CD4-positive, alpha-beta T cell (primary cell): ENCODE measurements around the gene SND1. TPM values are rescaled to one million over a fixed set of nuclear protein-coding genes. Genes with fewer than 3 reads are reported as not detected.
A peak's percentile ranks its signal among the peaks of the same experiment; 100 is the strongest.

Experiments
- ATAC-seq: fragments of 200-7000 bp; cut with Tn5 transposase; one replicate; pipeline ENCODE4 v1.10.0; 2022; ENCODE audit warnings: mild to moderate bottlenecking; ENCODE audit not compliant: poor library complexity
- CTCF ChIA-PET: fragments of 350-600 bp; sonication (Branson Sonifier 250); formaldehyde crosslinking; loops from one replicate; lab custom pipeline; 2021; ENCODE audit warnings: antibody characterized with exemption, inconsistent platforms; lab: Charles Lee
- POLR2A ChIA-PET: fragments of 350-600 bp; sonication (Branson Sonifier 250); formaldehyde crosslinking; loops from one replicate; lab custom pipeline; 2021; ENCODE audit warnings: antibody characterized with exemption, inconsistent platforms; lab: Charles Lee
- DNase-seq, 14 experiments: peaks; one replicate each; pipeline ENCODE4 v3.0.0-alpha.2; 2013 to 2020; ENCODE audit warnings: mixed read lengths in 2 of 14
- H3K27ac ChIP-seq, 2 donors: one replicate each; pipeline versions ENCODE4 v1.5.1 to v1.7.0; 2013; ENCODE audit warnings: low read length in 2 of 2, low read depth in 1 of 2, mild to moderate bottlenecking in 1 of 2
- H3K27me3 ChIP-seq, 2 experiments: 1 replicate in 1 of 2; 2 replicates in 1 of 2; pipeline versions ENCODE4 v1.6.1 to v1.7.0; 2013; ENCODE audit warnings: low read length in 2 of 2, control low read depth in 1 of 2, mild to moderate bottlenecking in 1 of 2, moderate library complexity in 1 of 2; ENCODE audit not compliant: insufficient read depth in 2 of 2, control insufficient read depth in 1 of 2
- H3K36me3 ChIP-seq: one replicate; pipeline ENCODE4 v1.6.1; 2013; ENCODE audit warnings: low read length, control low read depth; ENCODE audit not compliant: insufficient read depth
- H3K4me1 ChIP-seq: one replicate; pipeline ENCODE4 v1.6.1; 2013; ENCODE audit warnings: low read length, control low read depth; ENCODE audit not compliant: insufficient read depth
- H3K4me3 ChIP-seq: one replicate; pipeline ENCODE4 v1.5.1; 2013; ENCODE audit warnings: mild to moderate bottlenecking, low read length, moderate library complexity
- H3K9me3 ChIP-seq, 2 experiments: 1 replicate in 1 of 2; 2 replicates in 1 of 2; pipeline versions ENCODE4 v1.6.1 to v1.7.0; 2013; ENCODE audit warnings: low read length in 2 of 2, mild to moderate bottlenecking in 2 of 2, control low read depth in 1 of 2, moderate library complexity in 1 of 2; ENCODE audit not compliant: control insufficient read depth in 1 of 2, insufficient read depth in 1 of 2
- H3K27ac Mint-ChIP-seq: one replicate; pipeline ENCODE4 v1.8.0; 2020; ENCODE audit warnings: mixed read lengths
- H3K27me3 Mint-ChIP-seq: one replicate; pipeline ENCODE4 v1.8.0; 2021; ENCODE audit warnings: mixed read lengths
- H3K36me3 Mint-ChIP-seq: one replicate; pipeline ENCODE4 v1.8.0; 2021; ENCODE audit warnings: low read depth, mixed read lengths
- H3K4me1 Mint-ChIP-seq: one replicate; pipeline ENCODE4 v1.8.0; 2021; ENCODE audit warnings: low read depth, mixed read lengths
- H3K4me3 Mint-ChIP-seq: one replicate; pipeline ENCODE4 v1.8.0; 2020; ENCODE audit warnings: mild to moderate bottlenecking, mixed read lengths
- H3K9me3 Mint-ChIP-seq: one replicate; pipeline ENCODE4 v1.8.0; 2020; ENCODE audit warnings: mixed read lengths
- intact Hi-C, 2 experiments: fragments of 100-400 bp; cut with DNase I in 1 of 2; cut with micrococcal nuclease in 1 of 2; formaldehyde crosslinking; loops; one replicate each; pipeline versions ENCODE4 v1.15.1 to v1.9.0; 2023 to 2025; cut with DNase I, micrococcal nuclease
- total RNA-seq, 174 experiments: library from RNA in 2 of 174; stranded (reverse) in 2 of 174; gene quantifications; one replicate each; pipeline ENCODE4 v1.2.3 and lab custom pipeline; 2021 to 2026
- TF ChIP-seq, protein P1 (sequence below): fragments of 200-600 bp; IDR thresholded peaks from one replicate; pipeline ENCODE4 v1.8.0; 2022; ENCODE audit warnings: antibody characterized with exemption, mild to moderate bottlenecking

Gene SND1
- total RNA-seq, 2 experiments from 2014 or later = 104 to 113 TPM

DNA sequence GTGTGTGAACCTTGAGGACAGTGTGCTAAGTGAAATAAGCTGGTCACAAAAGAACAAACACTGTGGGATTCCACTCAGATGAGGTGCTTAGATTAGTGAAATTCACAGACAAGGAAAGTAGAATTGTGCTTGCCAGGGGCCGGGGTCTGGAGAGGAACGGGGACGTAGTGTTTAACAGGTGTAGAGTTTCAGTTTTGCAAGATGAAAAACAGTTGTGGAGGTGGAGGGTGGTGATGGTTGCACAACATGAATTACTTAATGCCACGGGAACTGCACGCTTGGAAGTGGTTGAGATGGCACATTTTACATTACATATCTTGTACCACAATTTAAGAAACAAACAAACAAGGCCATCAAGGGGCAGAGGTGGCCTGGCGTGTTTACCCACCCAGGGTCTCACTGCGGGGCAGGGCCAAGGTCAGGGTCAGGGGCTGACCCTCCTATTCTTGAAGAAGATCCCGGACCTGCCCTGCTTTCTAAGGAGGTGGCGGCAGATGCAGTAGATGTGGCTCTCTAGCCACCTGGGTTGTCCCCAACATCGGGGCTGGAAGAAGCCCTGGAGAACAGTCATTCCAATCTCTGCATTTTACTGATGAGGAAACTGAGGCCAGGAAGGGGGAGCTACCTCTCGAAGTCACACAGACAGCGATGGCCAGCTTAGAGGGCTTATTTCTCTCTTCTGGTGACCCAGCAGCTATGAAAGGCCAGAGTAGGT, 470.7 kb downstream of the SND1 start:
- Mint-ChIP-seq H3K27me3 (no peaks in the 10 kb centered on the region), H3K4me3 (no peak overlapping the region), H3K9me3 (no peaks in the 10 kb centered on the region), H3K36me3 (no peaks in the 10 kb centered on the region), H3K27ac (no peak overlapping the region), H3K4me1 (peaks cover 12% of the 10 kb centered on the region)
- CTCF ChIA-PET = interaction anchor here (1.4 kb wide), 1 partner anchor 13 kb away, joined by 4 read pairs; no protein-coding TSS in a partner anchor
- H3K4me3 ChIP-seq = no peak overlapping the region
- intact Hi-C loops = no loop called here
- POLR2A ChIA-PET = no interaction called here
- no peak overlapping the region for H3K27ac ChIP-seq
- peaks cover 2% of the 10 kb centered on the region for H3K4me1 ChIP-seq
- no peaks in the 10 kb centered on the region for H3K27me3 ChIP-seq
- ATAC-seq = no peak
- TF ChIP-seq, protein P1, sequence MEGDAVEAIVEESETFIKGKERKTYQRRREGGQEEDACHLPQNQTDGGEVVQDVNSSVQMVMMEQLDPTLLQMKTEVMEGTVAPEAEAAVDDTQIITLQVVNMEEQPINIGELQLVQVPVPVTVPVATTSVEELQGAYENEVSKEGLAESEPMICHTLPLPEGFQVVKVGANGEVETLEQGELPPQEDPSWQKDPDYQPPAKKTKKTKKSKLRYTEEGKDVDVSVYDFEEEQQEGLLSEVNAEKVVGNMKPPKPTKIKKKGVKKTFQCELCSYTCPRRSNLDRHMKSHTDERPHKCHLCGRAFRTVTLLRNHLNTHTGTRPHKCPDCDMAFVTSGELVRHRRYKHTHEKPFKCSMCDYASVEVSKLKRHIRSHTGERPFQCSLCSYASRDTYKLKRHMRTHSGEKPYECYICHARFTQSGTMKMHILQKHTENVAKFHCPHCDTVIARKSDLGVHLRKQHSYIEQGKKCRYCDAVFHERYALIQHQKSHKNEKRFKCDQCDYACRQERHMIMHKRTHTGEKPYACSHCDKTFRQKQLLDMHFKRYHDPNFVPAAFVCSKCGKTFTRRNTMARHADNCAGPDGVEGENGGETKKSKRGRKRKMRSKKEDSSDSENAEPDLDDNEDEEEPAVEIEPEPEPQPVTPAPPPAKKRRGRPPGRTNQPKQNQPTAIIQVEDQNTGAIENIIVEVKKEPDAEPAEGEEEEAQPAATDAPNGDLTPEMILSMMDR = no peak
- H3K36me3 ChIP-seq = no peaks in the 10 kb centered on the region
- DNase-seq = no peak
- no peaks in the 10 kb centered on the region for H3K9me3 ChIP-seq

DNA sequence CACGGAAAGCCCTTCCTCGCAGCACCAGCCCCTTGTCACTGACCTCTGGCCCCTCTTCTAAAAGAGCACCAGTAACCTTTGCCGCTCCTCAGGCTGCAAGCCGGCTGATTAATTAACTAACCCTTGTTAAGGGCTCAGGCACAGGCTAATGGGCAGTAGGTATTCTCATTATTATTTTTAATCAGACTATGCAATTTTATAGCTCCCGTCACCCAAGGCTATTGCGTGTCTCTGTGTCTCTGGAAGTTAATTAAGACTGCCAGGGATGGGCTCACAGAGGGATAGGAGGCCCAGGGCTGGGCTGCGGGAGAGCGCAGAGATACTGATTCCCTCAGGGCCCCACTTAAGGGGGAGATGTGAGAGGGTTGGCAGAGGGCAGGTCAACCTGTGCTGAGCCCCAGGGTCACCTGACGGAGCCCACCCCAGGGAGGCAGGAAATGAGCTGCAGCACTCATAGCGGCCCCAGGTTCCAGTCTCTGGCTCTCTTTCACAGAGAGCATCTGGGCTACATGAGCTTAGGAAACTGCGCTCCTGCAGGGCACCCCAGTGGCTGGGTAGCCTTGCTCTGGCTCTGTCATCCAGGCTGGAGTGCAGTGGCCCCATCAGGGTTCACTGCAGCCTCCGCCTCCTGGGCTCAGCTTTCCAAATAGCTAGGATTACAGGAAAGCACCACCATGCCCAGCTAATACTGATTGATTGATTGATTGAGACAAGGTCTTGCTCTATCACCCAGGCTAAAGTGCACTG, 471.5 kb downstream of the SND1 start:
- H3K4me3 ChIP-seq = no peak overlapping the region

DNA sequence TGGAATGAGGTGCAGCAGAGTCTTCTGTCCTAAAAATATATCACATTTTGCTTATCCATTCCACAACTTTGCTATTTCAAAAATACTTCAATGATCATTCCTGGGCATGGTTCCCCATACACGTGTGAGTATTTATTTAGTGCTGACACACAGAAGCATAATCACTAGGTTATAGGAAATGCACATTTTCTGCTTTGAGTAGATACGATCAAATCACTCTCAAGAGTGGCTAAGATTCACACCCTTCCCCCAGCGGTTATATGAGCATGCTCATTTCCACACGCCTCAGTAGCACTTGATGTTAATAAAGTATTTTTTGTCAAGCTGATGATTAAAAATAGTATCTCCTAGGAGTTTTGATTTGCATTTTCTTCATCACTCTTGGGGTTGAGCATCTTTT, 472.8 kb downstream of the SND1 start:
- CTCF ChIA-PET = no interaction called here
- no peak overlapping the region for H3K27ac ChIP-seq
- Mint-ChIP-seq H3K27me3 (no peaks in the 10 kb centered on the region), H3K4me1 (peaks cover 12% of the 10 kb centered on the region), H3K36me3 (no peaks in the 10 kb centered on the region), H3K4me3 (no peak overlapping the region), H3K9me3 (no peaks in the 10 kb centered on the region), H3K27ac (no peak overlapping the region)
- TF ChIP-seq, protein P1 = no peak
- H3K4me1 ChIP-seq = peaks cover 2% of the 10 kb centered on the region
- no peak overlapping the region for H3K4me3 ChIP-seq
- ATAC-seq (peak; percentile 51), DNase-seq (peak in 1 of 14 experiments; percentile 29)
- intact Hi-C loops = loop anchor here in 1 of 2 experiments (2.0 kb wide), 1 partner anchor 16 kb away; no protein-coding TSS in a partner anchor
- POLR2A ChIA-PET = no interaction called here
- H3K36me3 ChIP-seq = no peaks in the 10 kb centered on the region
- no peaks in the 10 kb centered on the region for H3K27me3 ChIP-seq
- no peaks in the 10 kb centered on the region for H3K9me3 ChIP-seq

More for the DNA sequence above, 471.5 kb downstream of the SND1 start:
- H3K4me3 Mint-ChIP-seq = no peak overlapping the region
- no peaks in the 10 kb centered on the region for H3K9me3 ChIP-seq
- no peak overlapping the region for H3K27ac ChIP-seq
- no peaks in the 10 kb centered on the region for H3K9me3 Mint-ChIP-seq
- peaks cover 2% of the 10 kb centered on the region for H3K4me1 ChIP-seq
- H3K27ac Mint-ChIP-seq = no peak overlapping the region
- POLR2A ChIA-PET = interaction anchor here (0.9 kb wide), 1 partner anchor 14 kb away, joined by 5 read pairs; no protein-coding TSS in a partner anchor
- H3K36me3 Mint-ChIP-seq = no peaks in the 10 kb centered on the region
- TF ChIP-seq, protein P1 = no peak
- H3K4me1 Mint-ChIP-seq = peaks cover 12% of the 10 kb centered on the region
- intact Hi-C loops = loop anchor here in 1 of 2 experiments (2.0 kb wide), 1 partner anchor 15 kb away; no protein-coding TSS in a partner anchor
- no peaks in the 10 kb centered on the region for H3K27me3 ChIP-seq
- H3K36me3 ChIP-seq = no peaks in the 10 kb centered on the region
- ATAC-seq = no peak
- CTCF ChIA-PET = no interaction called here
- DNase-seq = no peak
- no peaks in the 10 kb centered on the region for H3K27me3 Mint-ChIP-seq
